Stimulated activated naive CD8-positive, alpha-beta T cell treated with anti-CD3 and anti-CD28 coated beads, Interleukin-15, amount 100 ng/mL, for 72 hours (primary cell): ENCODE data around the gene ABHD3.
"Not testable (repeated sequence)": the region's sequence is repeated elsewhere in the genome, so short reads cannot be mapped to it uniquely, and the experiment has no call there.

ENCODE experiments used
- ATAC-seq: fragments of 150-1000 bp; cut with Tn5 transposase; 2 replicates; pipeline ENCODE4 v1.10.0; 2021; ENCODE audit warnings: mild to moderate bottlenecking, moderate library complexity
- DNase-seq, 2 donors: peaks; one replicate each; pipeline ENCODE4 v3.0.0; 2021 to 2022
- H3K27ac Mint-ChIP-seq, 2 donors: one replicate each; pipeline ENCODE4 v1.8.0; 2022; ENCODE audit warnings: mild to moderate bottlenecking in 2 of 2, mixed read lengths in 2 of 2, moderate library complexity in 2 of 2
- H3K27me3 Mint-ChIP-seq: one replicate; pipeline ENCODE4 v1.8.0; 2022; ENCODE audit warnings: mixed read lengths
- H3K4me1 Mint-ChIP-seq: one replicate; pipeline ENCODE4 v1.8.0; 2022; ENCODE audit warnings: mild to moderate bottlenecking, mixed read lengths
- H3K4me3 Mint-ChIP-seq, 2 donors: one replicate each; pipeline ENCODE4 v1.8.0; 2022; ENCODE audit warnings: mild to moderate bottlenecking in 2 of 2, mixed read lengths in 2 of 2, moderate library complexity in 1 of 2
- H3K9me3 Mint-ChIP-seq, 2 donors: one replicate each; pipeline ENCODE4 v1.8.0; 2022; ENCODE audit warnings: mixed read lengths in 2 of 2

The ABHD3 gene

DNA sequence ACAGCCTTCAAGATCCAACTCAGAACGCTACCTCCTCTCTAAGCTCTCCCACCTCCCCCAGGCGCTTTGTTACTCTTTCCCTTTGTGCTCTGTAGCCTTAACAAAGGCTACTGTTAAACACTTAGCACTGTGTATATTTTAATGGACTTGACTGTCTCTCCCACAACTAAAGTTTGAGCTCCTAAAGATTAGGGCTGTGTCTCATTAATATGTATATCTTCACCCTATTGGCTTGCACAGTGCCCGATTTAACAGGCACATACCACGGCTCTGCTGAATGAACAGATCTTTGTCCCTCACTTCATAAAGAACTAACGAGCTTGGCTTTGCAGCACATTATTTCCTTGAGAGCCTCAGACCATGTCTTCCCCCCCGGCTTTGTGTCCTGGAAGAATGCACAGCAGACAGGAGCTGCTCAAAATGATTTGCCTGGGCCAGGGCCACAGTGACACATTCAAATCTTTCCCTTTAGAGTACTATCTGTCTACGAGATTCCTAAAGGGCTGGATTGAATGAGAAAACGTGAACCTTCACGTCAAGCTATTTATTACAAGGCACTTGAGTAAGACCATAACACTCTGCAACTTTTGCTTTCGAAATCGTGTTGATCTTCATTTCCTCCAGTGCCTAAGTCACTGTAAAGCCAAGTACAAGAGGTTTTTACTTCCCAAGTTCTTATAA is 22.1 kb downstream of the ABHD3 start:
- peaks cover 11% of the 10 kb centered on the region for H3K4me1 Mint-ChIP-seq
- H3K27ac Mint-ChIP-seq: no peak overlapping the region
- no peak overlapping the region for H3K4me3 Mint-ChIP-seq
- ATAC-seq (peak; percentile 83), DNase-seq (peak; percentile 9 to 13)
- no peaks in the 10 kb centered on the region for H3K9me3 Mint-ChIP-seq
- H3K27me3 Mint-ChIP-seq: no peaks in the 10 kb centered on the region

DNA sequence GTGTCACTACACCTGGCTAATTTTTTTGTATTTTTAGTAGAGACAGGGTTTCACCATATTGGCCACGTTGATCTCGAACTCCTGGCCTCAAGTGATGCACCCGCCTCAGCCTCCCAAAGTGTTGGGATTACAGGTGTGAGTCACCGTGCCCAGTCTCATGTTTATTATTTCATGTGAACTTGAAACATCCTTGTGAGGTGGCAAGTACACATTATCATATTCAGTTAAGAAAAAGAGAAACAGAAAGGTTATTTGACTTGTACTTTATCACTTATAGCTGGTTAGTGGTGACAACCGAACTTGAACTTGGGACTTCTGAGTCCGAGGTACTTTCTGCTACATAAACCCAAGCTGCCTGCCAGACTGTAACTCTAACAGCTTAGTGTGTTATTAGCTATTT is 24.4 kb downstream of the ABHD3 start:
- peaks cover 6% of the 10 kb centered on the region for H3K4me1 Mint-ChIP-seq
- ATAC-seq (no peak), DNase-seq (no peak)
- H3K27me3 Mint-ChIP-seq: no peaks in the 10 kb centered on the region
- H3K9me3 Mint-ChIP-seq: no peaks in the 10 kb centered on the region
- no peak overlapping the region for H3K27ac Mint-ChIP-seq
- H3K4me3 Mint-ChIP-seq: no peak overlapping the region

DNA sequence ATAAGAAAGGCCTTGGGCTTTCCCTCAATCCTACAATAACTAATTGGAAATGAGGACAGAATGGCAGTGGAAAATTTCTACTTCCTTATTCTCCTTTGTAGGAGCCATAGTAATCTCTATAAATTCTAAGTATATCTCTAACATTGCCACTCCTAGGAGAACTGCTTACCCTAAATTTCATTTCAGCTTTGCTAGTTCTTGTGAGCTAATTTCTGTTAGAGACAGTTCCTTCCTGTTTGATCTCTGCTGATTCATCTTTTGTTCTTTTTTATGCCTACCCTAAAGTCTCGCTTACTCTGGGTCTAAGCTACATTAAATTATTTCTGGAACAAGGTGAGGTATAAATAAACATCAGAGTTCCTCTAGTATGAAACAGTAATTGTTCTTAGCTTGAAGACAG is 25.7 kb downstream of the ABHD3 start:
- no peaks in the 10 kb centered on the region for H3K4me1 Mint-ChIP-seq
- no peaks in the 10 kb centered on the region for H3K27me3 Mint-ChIP-seq
- no peak for DNase-seq
- no peak overlapping the region for H3K4me3 Mint-ChIP-seq
- no peak overlapping the region for H3K27ac Mint-ChIP-seq
- no peak for ATAC-seq
- no peaks in the 10 kb centered on the region for H3K9me3 Mint-ChIP-seq

DNA sequence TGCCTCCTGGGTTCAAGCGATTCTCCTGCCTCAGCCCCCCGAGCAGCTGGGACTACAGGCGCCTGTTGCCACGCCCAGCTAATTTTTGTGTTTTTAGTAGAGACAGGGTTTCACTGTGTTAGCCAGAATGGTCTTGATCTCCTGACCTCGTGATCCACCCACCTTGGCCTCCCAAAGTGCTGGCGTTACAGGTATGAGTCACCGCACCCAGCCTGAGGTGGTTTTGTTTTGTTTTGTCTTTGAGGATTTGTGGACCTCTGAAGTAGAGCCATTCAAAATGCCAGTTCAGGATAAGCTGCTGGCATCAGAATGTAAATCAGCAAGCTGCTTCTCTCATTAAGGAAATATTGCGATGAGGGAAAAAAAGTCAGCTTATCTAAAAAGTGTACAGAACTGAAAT is 29.2 kb downstream of the ABHD3 start:
- peak; percentile 4 to 34 for DNase-seq
- not testable (repeated sequence) for H3K4me1 Mint-ChIP-seq, H3K27me3 Mint-ChIP-seq, H3K27ac Mint-ChIP-seq, H3K9me3 Mint-ChIP-seq, H3K4me3 Mint-ChIP-seq, ATAC-seq

DNA sequence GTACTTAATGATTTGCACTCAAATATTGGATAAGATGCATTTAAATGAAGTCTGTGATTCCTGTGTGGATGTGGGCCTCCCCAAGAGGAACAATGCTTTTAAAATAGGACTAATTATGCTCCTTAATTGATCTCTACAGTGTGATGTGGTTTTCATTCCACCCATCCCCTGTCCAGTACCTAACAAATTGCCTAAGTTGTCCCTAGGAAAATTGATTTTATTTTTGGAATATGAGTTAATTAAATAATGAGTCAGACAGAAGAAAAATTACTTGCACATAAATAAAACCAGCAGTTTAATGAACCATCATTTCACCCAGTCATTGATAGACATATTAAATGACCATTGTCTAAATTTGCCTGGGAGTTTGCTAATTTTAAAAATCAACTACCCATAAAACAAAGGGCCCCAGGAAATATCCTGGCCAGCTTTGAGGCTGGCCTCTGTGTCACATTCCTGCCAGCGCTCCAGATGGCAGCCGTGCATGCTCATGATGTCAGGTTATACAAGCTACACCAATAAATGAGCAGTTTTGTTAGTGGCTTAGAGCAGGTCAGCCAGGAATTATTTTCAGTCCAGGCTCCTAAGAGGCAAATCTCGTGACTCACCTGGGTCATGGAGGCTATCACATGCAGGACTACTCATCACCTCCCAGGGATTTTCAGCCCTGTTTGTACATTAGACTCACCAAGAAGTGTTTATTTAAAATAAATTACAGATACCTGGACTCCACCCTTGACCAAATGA is 31.9 kb downstream of the ABHD3 start:
- no peak for DNase-seq
- Mint-ChIP-seq H3K27me3 (no peaks in the 10 kb centered on the region), H3K4me1 (no peaks in the 10 kb centered on the region), H3K4me3 (no peak overlapping the region), H3K27ac (no peak overlapping the region), H3K9me3 (no peaks in the 10 kb centered on the region)
- ATAC-seq: no peak

DNA sequence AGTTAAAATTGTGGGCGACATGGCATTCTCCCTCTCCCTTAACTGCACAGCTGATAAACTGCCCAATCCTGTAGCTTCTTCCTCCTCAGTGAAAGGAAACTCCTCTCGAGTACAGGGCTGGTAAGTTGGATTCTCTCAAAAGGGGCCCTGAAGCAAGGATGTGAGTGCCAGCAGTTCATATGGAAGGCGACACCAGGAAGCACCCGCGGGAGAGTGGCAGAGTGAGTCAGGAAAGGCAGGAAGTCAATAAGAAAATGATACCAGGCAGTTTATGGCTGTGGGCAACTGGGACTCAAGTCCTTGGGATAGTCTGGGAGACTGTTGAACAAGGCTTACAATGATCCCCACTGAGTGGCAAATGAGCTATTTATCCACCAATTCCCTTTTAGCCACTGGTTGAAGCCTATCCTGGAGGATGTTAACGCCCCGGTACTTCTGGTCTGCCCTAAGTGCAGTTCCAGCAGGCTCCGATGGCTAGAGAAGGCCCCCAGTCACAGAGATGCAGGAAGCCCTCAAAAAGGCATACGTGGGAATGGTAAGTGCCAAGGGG is 34.8 kb downstream of the ABHD3 start:
- no peak overlapping the region for H3K4me3 Mint-ChIP-seq
- no peaks in the 10 kb centered on the region for H3K27me3 Mint-ChIP-seq
- H3K27ac Mint-ChIP-seq: no peak overlapping the region
- no peak for ATAC-seq
- H3K9me3 Mint-ChIP-seq: no peaks in the 10 kb centered on the region
- DNase-seq: no peak
- no peaks in the 10 kb centered on the region for H3K4me1 Mint-ChIP-seq

DNA sequence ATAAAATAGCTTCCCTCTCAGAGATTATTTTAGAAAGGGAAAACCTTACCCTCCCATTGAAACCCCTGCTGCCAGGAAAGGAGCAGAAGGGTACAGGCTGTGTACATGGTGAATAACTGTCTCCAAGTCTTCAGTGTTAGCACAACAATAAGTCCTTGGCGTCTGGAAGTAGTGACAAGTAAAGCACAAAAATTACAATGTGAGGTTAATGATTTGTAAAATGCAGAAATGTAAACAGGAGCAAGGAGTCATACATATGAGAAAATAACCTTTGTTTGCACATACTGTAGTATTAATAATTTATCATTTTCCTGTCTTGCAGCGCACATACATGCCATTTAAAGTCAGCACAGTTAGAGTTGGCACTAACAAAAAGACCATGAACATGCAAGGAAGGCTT is 40.5 kb downstream of the ABHD3 start:
- Mint-ChIP-seq H3K27me3 (no peaks in the 10 kb centered on the region), H3K4me1 (peaks cover 6% of the 10 kb centered on the region), H3K4me3 (no peak overlapping the region), H3K27ac (no peak overlapping the region), H3K9me3 (no peaks in the 10 kb centered on the region)
- DNase-seq (no peak), ATAC-seq (no peak)

DNA sequence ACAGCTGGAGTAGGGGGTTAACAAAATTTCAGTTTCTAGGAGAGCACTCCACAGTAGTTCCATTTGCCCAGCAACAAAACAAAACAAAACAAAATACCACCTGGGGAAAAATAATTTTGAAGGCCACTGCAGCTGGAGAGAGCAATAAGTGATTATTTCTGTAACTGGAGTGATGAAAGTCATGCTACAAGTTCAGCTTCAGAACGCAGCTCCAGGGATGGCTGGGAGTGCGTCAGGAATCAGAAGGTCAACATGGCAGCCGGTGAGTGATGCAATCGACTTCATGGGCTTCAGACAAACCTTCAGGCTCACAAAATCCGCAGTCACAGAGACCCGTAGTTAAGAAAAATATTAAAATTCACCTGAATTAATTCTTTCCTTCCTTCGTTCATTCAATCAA is 41.0 kb downstream of the ABHD3 start:
- no peaks in the 10 kb centered on the region for H3K9me3 Mint-ChIP-seq
- no peak overlapping the region for H3K27ac Mint-ChIP-seq
- ATAC-seq: no peak
- peaks cover 6% of the 10 kb centered on the region for H3K4me1 Mint-ChIP-seq
- no peak overlapping the region for H3K4me3 Mint-ChIP-seq
- no peak for DNase-seq
- no peaks in the 10 kb centered on the region for H3K27me3 Mint-ChIP-seq

DNA sequence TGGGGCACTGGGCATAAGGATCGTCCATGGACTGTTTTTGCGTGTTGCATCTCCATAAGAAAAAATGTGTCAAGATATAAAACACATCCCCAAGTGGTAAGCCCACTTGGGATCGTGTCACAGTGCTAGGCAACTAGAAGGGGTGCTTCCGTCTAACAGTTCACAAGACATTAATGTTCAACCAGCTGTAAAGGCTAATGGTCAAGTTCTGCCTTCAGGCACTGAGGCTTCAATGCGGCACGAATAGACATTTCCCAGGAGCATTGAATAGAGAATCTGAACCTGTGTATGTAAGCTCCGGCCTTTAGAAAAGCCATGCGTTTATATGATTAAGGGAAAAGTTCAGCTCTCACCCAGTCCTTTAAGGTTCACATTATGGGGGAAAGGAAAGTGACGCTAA is 42.0 kb downstream of the ABHD3 start:
- H3K4me1 Mint-ChIP-seq: peaks cover 6% of the 10 kb centered on the region

DNA sequence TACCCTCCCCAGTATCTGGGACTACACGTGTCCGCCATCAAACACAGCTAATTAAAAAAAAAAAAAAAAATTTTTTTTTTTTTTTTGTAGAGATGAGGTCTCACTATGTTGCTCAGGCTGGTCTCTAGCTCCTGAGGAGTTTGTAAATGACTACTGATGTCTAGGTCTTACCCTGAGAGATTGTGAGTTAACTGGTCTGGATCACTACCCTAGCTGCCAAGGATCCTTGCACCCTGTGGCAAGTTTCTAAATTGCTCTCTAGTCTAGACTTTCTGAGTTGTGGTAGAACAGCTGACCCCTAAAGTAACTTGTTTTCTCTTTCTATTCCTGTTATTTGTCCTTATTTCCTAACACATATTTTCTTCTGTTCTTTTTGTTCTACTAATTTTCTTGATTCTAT is 44.5 kb downstream of the ABHD3 start:
- H3K9me3 Mint-ChIP-seq: no peaks in the 10 kb centered on the region
- H3K27ac Mint-ChIP-seq: no peak overlapping the region
- peaks cover 6% of the 10 kb centered on the region for H3K4me1 Mint-ChIP-seq
- no peaks in the 10 kb centered on the region for H3K27me3 Mint-ChIP-seq
- ATAC-seq (no peak), DNase-seq (no peak)
- no peak overlapping the region for H3K4me3 Mint-ChIP-seq

More for the DNA sequence above, 42.0 kb downstream of the ABHD3 start:
- DNase-seq (no peak), ATAC-seq (no peak)
- Mint-ChIP-seq H3K27ac (no peak overlapping the region), H3K4me3 (no peak overlapping the region), H3K27me3 (no peaks in the 10 kb centered on the region), H3K9me3 (no peaks in the 10 kb centered on the region)

DNA sequence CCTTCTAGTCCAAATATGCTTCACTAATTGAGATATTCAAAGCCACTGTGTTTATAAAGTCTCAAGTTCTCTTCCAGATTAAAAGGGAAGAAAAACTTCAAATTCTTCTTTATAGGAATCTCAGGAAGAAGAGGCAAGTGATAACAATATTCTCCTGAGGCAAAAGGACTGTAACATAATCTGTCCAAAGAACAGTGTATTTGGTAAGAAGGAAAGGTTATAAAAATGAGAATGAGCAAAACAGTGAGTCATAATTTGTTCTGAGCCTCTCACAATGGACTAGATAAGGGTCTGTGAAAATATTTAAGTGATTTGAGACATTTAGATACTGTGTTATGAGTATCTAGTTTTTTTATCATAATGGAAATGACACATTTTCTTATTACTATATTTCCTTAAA is 48.2 kb downstream of the ABHD3 start:
- H3K27me3 Mint-ChIP-seq: no peaks in the 10 kb centered on the region
- H3K4me3 Mint-ChIP-seq: no peak overlapping the region
- no peak overlapping the region for H3K27ac Mint-ChIP-seq
- ATAC-seq: no peak
- DNase-seq: no peak
- H3K4me1 Mint-ChIP-seq: peaks cover 14% of the 10 kb centered on the region
- H3K9me3 Mint-ChIP-seq: peaks cover 5 to 6% of the 10 kb centered on the region in 2 donors

DNA sequence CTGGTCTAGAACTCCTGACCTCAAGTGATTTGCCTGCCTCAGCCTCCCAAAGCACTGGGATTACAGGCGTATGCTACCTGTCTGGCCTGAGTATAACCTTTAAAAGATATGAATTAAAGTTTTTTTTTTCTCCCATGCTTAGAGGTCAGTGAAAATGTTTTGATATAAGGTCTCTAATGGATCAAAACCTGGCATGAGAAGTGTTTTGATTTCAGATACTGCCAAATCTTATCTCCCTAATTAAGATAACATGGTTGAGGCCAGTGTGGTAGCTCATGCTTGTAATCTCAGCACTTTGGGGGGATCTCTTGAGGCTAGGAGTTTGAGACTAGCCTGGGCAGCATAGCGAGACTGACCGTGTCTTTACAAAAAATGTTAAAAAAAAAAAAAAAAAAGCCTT is 51.2 kb downstream of the ABHD3 start:
- Mint-ChIP-seq H3K4me1 (peaks cover 8% of the 10 kb centered on the region), H3K27ac (no peak overlapping the region), H3K4me3 (no peak overlapping the region), H3K9me3 (peaks cover 5 to 6% of the 10 kb centered on the region in 2 donors), H3K27me3 (no peaks in the 10 kb centered on the region)
- DNase-seq: no peak
- no peak for ATAC-seq

DNA sequence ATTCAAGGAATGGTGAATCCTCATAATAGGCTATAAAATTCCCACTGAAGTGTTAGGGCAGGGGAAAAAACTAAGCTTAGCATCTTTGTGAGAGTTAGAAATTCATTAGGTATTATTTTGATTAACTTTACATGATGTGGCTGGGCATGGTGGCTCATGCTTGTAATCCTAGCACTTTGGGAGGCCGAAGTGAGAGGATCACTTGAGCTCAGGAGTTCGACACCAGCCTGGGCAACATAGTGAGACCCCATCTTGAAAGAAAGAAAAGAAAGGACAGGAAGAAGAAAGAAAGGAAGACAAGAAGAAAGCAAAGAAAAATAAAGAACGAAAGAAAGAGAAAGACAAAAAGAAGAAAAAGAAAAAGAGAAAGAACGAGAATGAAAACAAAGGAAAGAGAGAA is 52.5 kb downstream of the ABHD3 start:
- Mint-ChIP-seq H3K4me3 (no peak overlapping the region), H3K27ac (peak overlapping the region in 1 of 2 donors; percentile 63), H3K27me3 (no peaks in the 10 kb centered on the region), H3K9me3 (peaks cover 5 to 6% of the 10 kb centered on the region in 2 donors), H3K4me1 (peaks cover 8% of the 10 kb centered on the region)
- DNase-seq (no peak), ATAC-seq (no peak)

DNA sequence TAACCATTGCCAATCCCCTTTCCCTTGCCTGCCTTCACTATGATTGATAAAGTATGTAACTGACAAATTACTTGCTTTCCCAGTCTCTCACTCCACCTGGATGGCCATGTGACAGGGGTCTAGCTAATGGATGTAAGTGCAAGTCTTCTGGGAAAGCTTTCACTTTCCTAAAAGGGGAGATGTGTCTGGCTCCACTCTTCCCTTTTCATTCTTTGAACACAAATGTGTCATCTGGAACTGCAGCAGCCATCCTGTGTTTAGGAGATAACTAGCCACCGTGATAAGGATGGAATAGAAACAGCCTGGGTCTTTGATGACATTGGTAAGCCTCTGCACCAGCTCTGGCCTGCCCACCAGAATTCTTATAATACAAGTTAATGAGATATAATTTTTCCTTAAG is 54.3 kb downstream of the ABHD3 start:
- ATAC-seq (no peak), DNase-seq (no peak)
- H3K9me3 Mint-ChIP-seq: peaks cover 5 to 6% of the 10 kb centered on the region in 2 donors
- no peaks in the 10 kb centered on the region for H3K27me3 Mint-ChIP-seq
- H3K4me3 Mint-ChIP-seq: no peak overlapping the region
- peaks cover 8% of the 10 kb centered on the region for H3K4me1 Mint-ChIP-seq
- H3K27ac Mint-ChIP-seq: no peak overlapping the region

DNA sequence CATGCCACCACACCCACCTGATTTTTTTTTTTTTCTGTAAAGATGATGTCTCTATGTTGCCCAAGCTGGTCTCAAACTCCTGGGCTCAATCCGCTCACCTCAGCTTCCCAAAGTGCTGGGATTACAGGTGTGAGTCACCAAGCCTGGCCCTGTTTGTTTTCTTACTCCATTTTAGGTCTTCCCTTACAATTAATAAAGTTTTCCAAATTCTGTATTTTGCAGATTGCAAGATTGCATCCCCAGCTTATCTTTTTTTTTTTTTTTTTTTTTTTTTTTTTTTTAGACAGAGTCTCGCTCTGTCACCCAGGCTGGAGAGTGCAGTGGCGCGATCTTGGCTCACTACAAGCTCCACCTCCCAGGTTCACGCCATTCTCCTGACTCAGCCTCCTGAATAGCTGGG is 64.2 kb downstream of the ABHD3 start:
- not testable (repeated sequence) for ATAC-seq, DNase-seq, H3K9me3 Mint-ChIP-seq, H3K27ac Mint-ChIP-seq, H3K4me3 Mint-ChIP-seq, H3K27me3 Mint-ChIP-seq
- H3K4me1 Mint-ChIP-seq: peaks cover 11% of the 10 kb centered on the region

DNA sequence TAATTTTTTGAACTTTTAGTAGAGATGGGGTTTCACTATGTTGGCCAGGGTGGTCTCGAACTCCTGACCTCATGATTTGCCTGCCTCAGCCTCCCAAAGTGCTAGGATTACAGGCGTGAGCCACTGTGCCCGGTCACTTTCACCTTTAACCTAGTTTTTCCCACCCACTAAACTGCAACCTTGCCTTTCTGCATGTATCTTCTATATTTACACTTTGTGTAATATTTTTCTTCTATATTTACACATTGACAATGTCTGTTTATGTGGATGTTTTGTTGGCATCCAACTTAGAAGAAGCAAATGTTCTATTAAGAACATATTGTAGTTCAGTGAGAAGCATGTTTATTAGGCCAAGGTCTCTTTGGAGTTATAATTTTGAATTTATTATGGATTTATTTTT is 65.8 kb downstream of the ABHD3 start:
- Mint-ChIP-seq H3K27ac (no peak overlapping the region), H3K4me1 (peaks cover 11% of the 10 kb centered on the region), H3K27me3 (no peaks in the 10 kb centered on the region), H3K9me3 (no peaks in the 10 kb centered on the region), H3K4me3 (no peak overlapping the region)
- no peak for DNase-seq
- no peak for ATAC-seq
